Neutrophil (primary cell): ENCODE results near the gene LRBA.

ENCODE experiments used
- H3K27ac ChIP-seq: fragments of 200-600 bp; sonication (generic); 2 replicates; pipeline ENCODE4 v1.5.1; 2016; ENCODE audit warnings: mild to moderate bottlenecking, moderate library complexity
- H3K27me3 ChIP-seq: fragments of 200-600 bp; sonication (generic); 2 replicates; pipeline ENCODE4 v1.6.0; 2016; ENCODE audit warnings: mild to moderate bottlenecking
- H3K36me3 ChIP-seq: fragments of 200-600 bp; sonication (generic); 2 replicates; pipeline ENCODE4 v1.5.1; 2017
- H3K4me1 ChIP-seq, 2 experiments: fragments of 200-600 bp in 1 of 2; sonication (generic) in 1 of 2; 1 replicate in 1 of 2; 2 replicates in 1 of 2; pipeline versions ENCODE4 v1.5.1 to v1.6.1; 2013 to 2016; ENCODE audit warnings: low read depth in 1 of 2, low read length in 1 of 2, mild to moderate bottlenecking in 1 of 2, moderate library complexity in 1 of 2; ENCODE audit not compliant: control insufficient read depth in 1 of 2, insufficient read depth in 1 of 2
- H3K4me3 ChIP-seq, 2 experiments: fragments of 200-600 bp in 1 of 2; sonication (generic) in 1 of 2; 1 replicate in 1 of 2; 2 replicates in 1 of 2; pipeline ENCODE4 v1.5.1; 2013 to 2016; ENCODE audit warnings: low read depth in 1 of 2, low read length in 1 of 2, mild to moderate bottlenecking in 1 of 2, moderate library complexity in 1 of 2
- H3K9me3 ChIP-seq: fragments of 200-600 bp; sonication (generic); 2 replicates; pipeline ENCODE4 v1.5.1; 2016
- TF ChIP-seq, protein P1 (sequence below): fragments of 200-600 bp; sonication (generic); IDR thresholded peaks from 2 replicates; pipeline ENCODE4 v1.5.1; 2016; ENCODE audit warnings: antibody characterized with exemption

The LRBA gene

DNA sequence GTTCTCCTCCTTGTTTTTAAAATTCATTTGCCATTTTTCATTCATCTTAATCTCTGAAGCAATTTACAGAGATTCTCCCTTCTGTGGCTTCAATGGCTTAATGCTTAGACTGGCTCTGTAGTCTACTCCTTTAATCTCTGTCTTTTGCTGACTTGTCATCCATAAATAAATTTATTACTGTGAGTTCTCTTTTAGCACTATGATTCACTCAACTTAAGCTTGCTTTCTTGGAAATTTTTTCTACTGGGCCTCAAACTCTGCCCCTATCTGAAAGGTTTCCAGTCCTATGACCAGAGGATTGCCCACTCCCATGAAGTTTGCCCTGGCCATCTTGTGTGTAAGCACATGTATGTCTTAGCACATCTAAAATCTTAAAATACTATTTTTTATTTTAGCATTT is 685.7 kb downstream of the LRBA start:
- TF ChIP-seq, protein P1, sequence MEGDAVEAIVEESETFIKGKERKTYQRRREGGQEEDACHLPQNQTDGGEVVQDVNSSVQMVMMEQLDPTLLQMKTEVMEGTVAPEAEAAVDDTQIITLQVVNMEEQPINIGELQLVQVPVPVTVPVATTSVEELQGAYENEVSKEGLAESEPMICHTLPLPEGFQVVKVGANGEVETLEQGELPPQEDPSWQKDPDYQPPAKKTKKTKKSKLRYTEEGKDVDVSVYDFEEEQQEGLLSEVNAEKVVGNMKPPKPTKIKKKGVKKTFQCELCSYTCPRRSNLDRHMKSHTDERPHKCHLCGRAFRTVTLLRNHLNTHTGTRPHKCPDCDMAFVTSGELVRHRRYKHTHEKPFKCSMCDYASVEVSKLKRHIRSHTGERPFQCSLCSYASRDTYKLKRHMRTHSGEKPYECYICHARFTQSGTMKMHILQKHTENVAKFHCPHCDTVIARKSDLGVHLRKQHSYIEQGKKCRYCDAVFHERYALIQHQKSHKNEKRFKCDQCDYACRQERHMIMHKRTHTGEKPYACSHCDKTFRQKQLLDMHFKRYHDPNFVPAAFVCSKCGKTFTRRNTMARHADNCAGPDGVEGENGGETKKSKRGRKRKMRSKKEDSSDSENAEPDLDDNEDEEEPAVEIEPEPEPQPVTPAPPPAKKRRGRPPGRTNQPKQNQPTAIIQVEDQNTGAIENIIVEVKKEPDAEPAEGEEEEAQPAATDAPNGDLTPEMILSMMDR = no peak
- Histone ChIP-seq H3K36me3 (no peaks in the 10 kb centered on the region), H3K4me1 (no peaks in the 10 kb centered on the region), H3K9me3 (no peaks in the 10 kb centered on the region), H3K27me3 (no peaks in the 10 kb centered on the region), H3K27ac (no peak overlapping the region), H3K4me3 (no peak overlapping the region)

DNA sequence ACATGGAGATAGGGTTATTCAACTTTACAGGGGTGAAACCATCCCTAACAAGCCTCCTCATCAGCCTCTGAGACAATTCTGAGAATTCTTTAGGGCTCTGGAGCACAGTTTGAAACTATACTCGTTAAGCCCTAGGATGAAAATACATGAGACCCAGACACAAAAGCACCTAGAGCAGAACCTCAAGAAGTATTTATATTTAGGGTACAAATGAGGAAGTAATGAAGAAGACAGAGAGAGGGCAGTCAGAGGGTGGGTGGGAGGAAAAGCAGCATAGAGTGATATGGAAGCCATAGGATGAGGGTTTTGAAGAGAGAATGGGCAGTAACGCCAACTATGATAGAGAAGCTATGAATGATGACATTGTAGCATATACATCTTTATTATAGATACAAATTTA is 686.6 kb downstream of the LRBA start:
- H3K36me3 ChIP-seq = no peaks in the 10 kb centered on the region
- TF ChIP-seq, protein P1 = no peak
- H3K4me3 ChIP-seq = no peak overlapping the region
- H3K9me3 ChIP-seq = no peaks in the 10 kb centered on the region
- no peak overlapping the region for H3K27ac ChIP-seq
- H3K27me3 ChIP-seq = no peaks in the 10 kb centered on the region
- H3K4me1 ChIP-seq = no peaks in the 10 kb centered on the region

DNA sequence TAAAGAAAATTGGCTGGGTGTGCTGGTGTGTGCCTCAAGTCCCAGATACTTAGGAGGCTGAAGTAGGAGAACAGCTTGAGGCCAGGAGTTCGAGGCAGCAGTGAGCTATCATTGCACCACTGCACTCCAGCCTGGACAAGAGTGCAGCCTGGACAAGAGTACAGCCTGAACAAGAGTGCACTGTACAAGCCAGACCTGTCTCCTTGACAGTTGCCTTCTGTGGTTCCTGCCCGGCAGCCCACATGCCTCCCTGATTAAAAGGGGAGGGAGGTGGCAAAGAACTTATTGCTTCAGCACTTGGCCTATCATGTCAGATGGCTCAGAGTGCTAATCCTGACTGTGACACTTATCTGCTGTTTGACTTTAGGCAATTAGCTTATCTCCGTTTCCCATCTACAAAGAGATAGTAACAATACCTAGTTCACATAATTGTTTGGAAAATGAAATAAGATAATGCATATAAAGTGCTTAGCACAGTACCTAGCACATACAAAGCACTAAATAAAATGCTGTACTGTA is 687.8 kb downstream of the LRBA start:
- TF ChIP-seq, protein P1 = no peak
- no peak overlapping the region for H3K4me3 ChIP-seq

DNA sequence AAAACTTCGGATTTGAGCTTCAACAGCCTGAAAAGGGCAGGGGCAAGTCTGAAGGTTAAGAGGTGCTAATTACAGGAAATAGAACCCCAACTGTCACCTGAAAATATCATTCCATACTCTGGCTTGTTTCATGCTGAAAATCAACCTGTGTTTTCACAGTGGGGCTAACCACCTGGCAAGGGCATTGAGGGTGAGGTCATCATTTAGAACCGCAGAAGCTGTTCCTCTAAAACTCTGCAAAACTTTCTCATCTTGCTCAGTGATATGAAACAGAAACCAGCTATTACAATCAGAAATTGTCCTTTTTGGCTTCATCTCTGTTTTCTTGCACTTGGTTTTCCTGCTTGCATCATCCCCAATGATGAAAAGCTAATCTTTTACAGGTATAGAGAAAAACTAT is 689.2 kb downstream of the LRBA start:
- Histone ChIP-seq H3K27ac (no peak overlapping the region), H3K27me3 (no peaks in the 10 kb centered on the region), H3K9me3 (no peaks in the 10 kb centered on the region), H3K4me1 (no peaks in the 10 kb centered on the region), H3K4me3 (no peak overlapping the region), H3K36me3 (no peaks in the 10 kb centered on the region)
- TF ChIP-seq, protein P1 = no peak

More for the DNA sequence above, 687.8 kb downstream of the LRBA start:
- H3K27me3 ChIP-seq = no peaks in the 10 kb centered on the region
- H3K9me3 ChIP-seq = no peaks in the 10 kb centered on the region
- no peak overlapping the region for H3K27ac ChIP-seq
- no peaks in the 10 kb centered on the region for H3K36me3 ChIP-seq
- H3K4me1 ChIP-seq = no peaks in the 10 kb centered on the region

DNA sequence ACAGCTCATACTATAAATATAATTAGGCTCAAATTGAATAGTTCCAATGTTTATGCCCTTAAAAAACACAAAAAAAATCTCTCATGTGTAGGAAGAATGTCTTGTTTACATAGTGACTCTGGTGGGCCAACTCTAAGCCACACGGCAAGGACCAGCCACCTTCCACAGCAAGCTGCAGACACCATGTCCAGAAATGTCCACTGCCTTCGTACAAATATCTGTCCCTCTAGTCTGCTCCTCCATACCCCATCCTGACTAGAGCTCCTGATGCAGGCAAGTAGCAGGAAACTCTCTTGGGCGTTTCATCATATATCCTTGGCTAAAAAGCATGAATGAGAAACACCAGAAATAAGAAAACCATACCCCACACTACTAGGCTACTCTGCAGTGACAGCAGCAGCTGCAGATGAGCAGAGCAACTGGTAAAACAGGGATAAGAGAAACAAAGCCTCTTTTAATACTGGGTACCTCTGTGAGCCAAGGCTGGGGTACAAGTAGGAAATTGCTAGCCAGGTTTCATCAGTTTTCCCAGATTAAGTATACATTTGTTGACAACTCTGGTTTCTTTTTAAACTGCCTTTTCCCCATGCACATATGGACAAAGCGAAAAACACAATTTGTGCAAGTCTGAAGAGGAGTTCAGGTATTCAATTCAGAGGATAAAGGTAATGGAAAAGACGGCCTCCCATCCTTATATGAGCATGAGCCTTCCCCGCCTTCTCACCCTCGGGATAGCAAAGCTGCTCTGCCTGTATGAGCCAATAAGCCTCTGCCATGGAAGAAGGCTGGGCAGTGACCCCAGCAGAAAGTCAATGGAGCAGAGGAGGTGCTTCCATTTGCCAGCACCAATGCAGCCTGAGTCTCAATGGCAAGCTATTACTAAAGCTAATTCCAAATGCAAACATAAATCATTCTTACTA is 691.4 kb downstream of the LRBA start:
- H3K4me1 ChIP-seq = no peaks in the 10 kb centered on the region
- H3K9me3 ChIP-seq = no peaks in the 10 kb centered on the region
- H3K4me3 ChIP-seq = no peak overlapping the region
- H3K27ac ChIP-seq = no peak overlapping the region
- H3K36me3 ChIP-seq = no peaks in the 10 kb centered on the region
- H3K27me3 ChIP-seq = no peaks in the 10 kb centered on the region
- TF ChIP-seq, protein P1 = no peak
